Sigmoid colon (tissue), 4 donors: ENCODE results near the gene CACNG7.

Experiments
- CTCF ChIP-seq, 4 experiments: fragments of 450-650 bp in 3 of 4; fragments of 200-600 bp in 1 of 4; IDR thresholded peaks; one replicate each; pipeline ENCODE4 v1.5.1; 2016 to 2019; ENCODE audit warnings: antibody characterized with exemption in 4 of 4, mild to moderate bottlenecking in 3 of 4, moderate library complexity in 2 of 4
- POLR2A ChIP-seq, 2 donors: fragments of 450-650 bp; IDR thresholded peaks; one replicate each; pipeline ENCODE4 v1.6.1; 2016; ENCODE audit warnings: antibody characterized with exemption in 2 of 2, mild to moderate bottlenecking in 2 of 2, moderate library complexity in 2 of 2
- POLR2AphosphoS5 ChIP-seq, 4 donors: sonication (generic); formaldehyde crosslinking; IDR thresholded peaks; one replicate each; pipeline ENCODE4 v1.6.1; 2017; ENCODE audit warnings: antibody characterized with exemption in 4 of 4

GRCh38 chr19:53908935-53909415 lies at the start of gene CACNG7:
- TF ChIP-seq CTCF (IDR thresholded peaks at IDR 0.05), result no peak
- TF ChIP-seq POLR2AphosphoS5 (IDR thresholded peaks at IDR 0.05), result no peak
- no peak for TF ChIP-seq POLR2A (IDR thresholded peaks at IDR 0.05)
